PC-3 (cell line): ENCODE results near the gene UBN2. TPM values are rescaled to one million over a fixed set of nuclear protein-coding genes. Genes with fewer than 3 reads are reported as not detected.
"Not testable (repeated sequence)": the region's sequence is repeated elsewhere in the genome, so short reads cannot be mapped to it uniquely, and the experiment has no call there.

Experiments
- ATAC-seq: fragments of 200-7000 bp; cut with Tn5 transposase; 2 replicates; pipeline ENCODE4 v1.9.1; 2020; ENCODE audit warnings: mild to moderate bottlenecking, moderate library complexity
- BruUV-seq: library from RNA; stranded (reverse); fragments of 400-500 nt; replicated peaks from 2 replicates; lab custom pipeline; 2021; lab: Mats Ljungman, UMichigan
- CTCF ChIA-PET: fragments of 300-600 bp; sonication (Branson Sonifier 250); formaldehyde crosslinking; loops from one replicate; lab custom pipeline; 2022; ENCODE audit warnings: antibody characterized with exemption; lab: Charles Lee
- POLR2A ChIA-PET: fragments of 300-600 bp; sonication (Branson Sonifier 250); formaldehyde crosslinking; loops from one replicate; lab custom pipeline; 2022; ENCODE audit warnings: antibody characterized with exemption; ENCODE audit not compliant: unreplicated experiment; lab: Charles Lee
- DNase-seq: peaks from one replicate; pipeline ENCODE4 v3.0.0-alpha.2; 2015
- H2AFZ ChIP-seq: fragments of 300-600 bp; sonication (generic); 2 replicates; pipeline ENCODE4 v1.6.0; 2016; ENCODE audit warnings: antibody characterized with exemption, low read length
- H3F3A ChIP-seq: fragments of 300-600 bp; sonication (generic); one replicate; pipeline ENCODE4 v1.6.0; 2017; ENCODE audit warnings: antibody characterized with exemption, low read length, control low read depth, mild to moderate bottlenecking; ENCODE audit not compliant: unreplicated experiment
- H3K27ac ChIP-seq: fragments of 300-600 bp; sonication (generic); 2 replicates; pipeline ENCODE4 v1.5.1; 2016; ENCODE audit warnings: mild to moderate bottlenecking, low read length
- H3K27me3 ChIP-seq: fragments of 300-600 bp; sonication (generic); 2 replicates; pipeline ENCODE4 v1.6.1; 2016; ENCODE audit warnings: low read length, mixed read lengths
- H3K36me3 ChIP-seq: fragments of 300-600 bp; sonication (generic); 2 replicates; pipeline ENCODE4 v1.6.1; 2016; ENCODE audit warnings: low read depth, mixed run types, low read length, mixed read lengths
- H3K4me1 ChIP-seq: fragments of 300-600 bp; sonication (generic); 2 replicates; pipeline ENCODE4 v1.5.1; 2016; ENCODE audit warnings: low read length; ENCODE audit not compliant: insufficient read depth
- H3K4me2 ChIP-seq: fragments of 300-600 bp; sonication (generic); 2 replicates; pipeline ENCODE4 v1.6.0; 2016; ENCODE audit warnings: low read length
- H3K4me3 ChIP-seq: fragments of 300-600 bp; sonication (generic); 2 replicates; pipeline ENCODE4 v1.5.1; 2016; ENCODE audit warnings: mild to moderate bottlenecking, low read length, mixed read lengths
- H3K79me2 ChIP-seq: fragments of 300-600 bp; sonication (generic); 2 replicates; pipeline ENCODE4 v1.6.1; 2017; ENCODE audit warnings: low read length, mixed read lengths
- H3K9ac ChIP-seq: fragments of 300-600 bp; sonication (generic); 2 replicates; pipeline ENCODE4 v1.6.0; 2016; ENCODE audit warnings: mild to moderate bottlenecking, low read length
- H3K9me2 ChIP-seq: fragments of 300-600 bp; sonication (generic); replicated peaks from 2 replicates; pipeline ENCODE4 v1.6.1; 2016; ENCODE audit warnings: mixed run types, low read length, mixed read lengths
- H3K9me3 ChIP-seq: fragments of 300-600 bp; sonication (generic); 2 replicates; pipeline ENCODE4 v1.6.1; 2016; ENCODE audit warnings: low read length, mixed read lengths
- H4K20me1 ChIP-seq: fragments of 300-600 bp; sonication (generic); 2 replicates; pipeline ENCODE4 v1.6.1; 2016; ENCODE audit warnings: low read length, mixed read lengths
- EZH2 ChIP-seq: fragments of 300-600 bp; sonication (generic); IDR thresholded peaks from one replicate; pipeline ENCODE4 v1.6.1; 2017; ENCODE audit warnings: antibody characterized with exemption, mild to moderate bottlenecking, low read length; ENCODE audit not compliant: unreplicated experiment
- EZH2phosphoT487 ChIP-seq: fragments of 300-600 bp; sonication (generic); IDR thresholded peaks from 2 replicates; pipeline ENCODE4 v1.6.1; 2018; ENCODE audit warnings: mild to moderate bottlenecking, antibody characterized with exemption, low read length, borderline replicate concordance
- intact Hi-C: fragments of 100-400 bp; cut with micrococcal nuclease; formaldehyde crosslinking; loops from 2 replicates; pipeline ENCODE4 v1.9.0; 2023
- total RNA-seq: library from RNA; depleted of rRNA; stranded (reverse); fragments of >200 nt; gene quantifications from 2 replicates; pipeline ENCODE4 v1.2.3, GENCODE V29; 2014
- TF ChIP-seq, protein P1 (sequence below): fragments of 300-600 bp; sonication (generic); conservative IDR thresholded peaks from 2 replicates; pipeline ENCODE4 v1.5.1; 2017; ENCODE audit warnings: antibody characterized with exemption, low read depth, mild to moderate bottlenecking, low read length

UBN2 gene
- total RNA-seq, 1 experiment from 2014 or later: 2.2 TPM

DNA sequence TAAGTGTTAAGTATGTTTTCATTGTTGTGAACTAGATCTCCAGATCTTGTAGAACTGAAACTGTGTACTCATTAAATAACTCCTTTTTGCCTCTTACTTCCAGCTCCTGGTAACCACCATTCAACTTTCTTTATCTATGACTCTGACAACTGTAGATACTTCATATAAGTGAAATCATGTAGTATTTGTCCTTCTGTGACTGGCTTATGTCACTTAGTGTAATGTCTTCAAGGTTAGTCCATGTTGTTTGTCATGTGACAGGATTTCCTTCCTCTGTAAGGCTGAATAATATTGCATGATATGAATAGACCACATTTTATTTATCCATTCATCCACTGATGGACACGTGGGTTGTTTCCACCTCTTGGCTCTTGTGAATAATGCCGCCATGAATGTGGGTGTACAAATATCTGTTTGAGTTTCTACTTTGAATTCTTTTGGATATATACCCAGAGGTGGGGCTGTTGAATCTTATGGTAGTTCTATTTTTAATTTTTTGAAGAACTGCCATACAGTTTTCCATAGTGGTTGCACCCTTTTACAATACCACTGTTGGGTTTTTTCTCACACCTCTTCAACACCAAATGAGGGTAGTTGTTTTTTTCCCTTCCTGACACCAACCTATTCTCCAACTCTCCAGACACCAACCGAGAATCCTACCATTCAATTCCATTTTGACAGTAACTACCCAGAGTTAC is 99.4 kb downstream of the UBN2 start:
- ATAC-seq: no peak
- Histone ChIP-seq H3K4me2 (no peak overlapping the region), H3K79me2 (no peaks in the 10 kb centered on the region), H3K9ac (no peak overlapping the region), H3K4me1 (no peaks in the 10 kb centered on the region), H3K36me3 (no peaks in the 10 kb centered on the region), H3K9me2 (no peaks in the 10 kb centered on the region), H3K9me3 (no peaks in the 10 kb centered on the region), H3K4me3 (no peak overlapping the region), H4K20me1 (no peaks in the 10 kb centered on the region), H3K27me3 (no peaks in the 10 kb centered on the region), H2AFZ (no peak overlapping the region), H3K27ac (no peak overlapping the region), H3F3A (no peaks in the 10 kb centered on the region)
- no peak for DNase-seq
- CTCF ChIA-PET: no interaction called here
- no TSS peak for BruUV-seq
- TF ChIP-seq EZH2: no peak
- TF ChIP-seq, protein P1, sequence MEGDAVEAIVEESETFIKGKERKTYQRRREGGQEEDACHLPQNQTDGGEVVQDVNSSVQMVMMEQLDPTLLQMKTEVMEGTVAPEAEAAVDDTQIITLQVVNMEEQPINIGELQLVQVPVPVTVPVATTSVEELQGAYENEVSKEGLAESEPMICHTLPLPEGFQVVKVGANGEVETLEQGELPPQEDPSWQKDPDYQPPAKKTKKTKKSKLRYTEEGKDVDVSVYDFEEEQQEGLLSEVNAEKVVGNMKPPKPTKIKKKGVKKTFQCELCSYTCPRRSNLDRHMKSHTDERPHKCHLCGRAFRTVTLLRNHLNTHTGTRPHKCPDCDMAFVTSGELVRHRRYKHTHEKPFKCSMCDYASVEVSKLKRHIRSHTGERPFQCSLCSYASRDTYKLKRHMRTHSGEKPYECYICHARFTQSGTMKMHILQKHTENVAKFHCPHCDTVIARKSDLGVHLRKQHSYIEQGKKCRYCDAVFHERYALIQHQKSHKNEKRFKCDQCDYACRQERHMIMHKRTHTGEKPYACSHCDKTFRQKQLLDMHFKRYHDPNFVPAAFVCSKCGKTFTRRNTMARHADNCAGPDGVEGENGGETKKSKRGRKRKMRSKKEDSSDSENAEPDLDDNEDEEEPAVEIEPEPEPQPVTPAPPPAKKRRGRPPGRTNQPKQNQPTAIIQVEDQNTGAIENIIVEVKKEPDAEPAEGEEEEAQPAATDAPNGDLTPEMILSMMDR: no peak
- no peak for TF ChIP-seq EZH2phosphoT487
- POLR2A ChIA-PET: no interaction called here
- intact Hi-C loops: no loop called here

DNA sequence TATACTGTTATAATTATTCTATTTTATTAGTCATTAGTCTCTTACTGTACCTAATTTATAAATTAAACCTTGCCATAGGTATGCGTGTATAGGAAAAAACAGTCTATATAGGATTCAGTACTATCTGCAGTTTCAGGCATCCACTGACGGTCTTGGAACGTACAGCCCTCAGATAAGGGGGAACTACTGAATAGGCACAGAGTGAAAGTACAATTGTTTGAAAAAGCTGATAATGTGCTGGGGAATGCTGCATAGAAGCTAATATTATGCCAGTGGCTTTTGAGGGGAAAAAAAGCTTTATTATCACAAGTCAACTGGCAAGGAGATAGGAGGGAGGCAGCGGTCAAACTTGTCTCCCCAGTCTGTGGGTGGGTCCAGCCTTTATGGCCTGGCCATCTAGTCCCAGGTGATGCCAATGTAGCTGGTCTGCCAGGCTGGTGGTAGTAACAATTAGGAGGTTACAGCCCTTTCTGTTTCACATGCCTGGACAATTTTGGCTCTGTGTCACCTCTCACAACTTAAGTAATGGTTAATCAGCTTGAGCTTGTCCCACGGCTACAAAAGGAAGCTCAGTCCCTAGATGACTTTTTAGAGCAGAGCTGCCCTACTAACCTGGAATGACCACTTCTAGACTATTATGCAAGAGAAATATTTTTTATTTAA is 101.8 kb downstream of the UBN2 start:
- Histone ChIP-seq H3K27ac (no peak overlapping the region), H3K9me3 (no peaks in the 10 kb centered on the region), H2AFZ (no peak overlapping the region), H3K4me1 (no peaks in the 10 kb centered on the region), H3F3A (no peaks in the 10 kb centered on the region), H3K9ac (no peak overlapping the region), H3K36me3 (no peaks in the 10 kb centered on the region), H3K79me2 (no peaks in the 10 kb centered on the region), H4K20me1 (no peaks in the 10 kb centered on the region), H3K27me3 (no peaks in the 10 kb centered on the region), H3K9me2 (no peaks in the 10 kb centered on the region), H3K4me2 (no peak overlapping the region), H3K4me3 (no peak overlapping the region)
- ChIA-PET CTCF (interaction anchor here (0.5 to 0.7 kb wide), 2 partner anchors 12 to 174 kb away, joined by 4 to 5 read pairs; no protein-coding TSS in a partner anchor), POLR2A (no interaction called here)
- DNase-seq (no peak), ATAC-seq (no peak)
- intact Hi-C loops: no loop called here
- no TSS peak for BruUV-seq
- TF ChIP-seq EZH2phosphoT487 (no peak), EZH2 (no peak)
- TF ChIP-seq, protein P1: no peak

DNA sequence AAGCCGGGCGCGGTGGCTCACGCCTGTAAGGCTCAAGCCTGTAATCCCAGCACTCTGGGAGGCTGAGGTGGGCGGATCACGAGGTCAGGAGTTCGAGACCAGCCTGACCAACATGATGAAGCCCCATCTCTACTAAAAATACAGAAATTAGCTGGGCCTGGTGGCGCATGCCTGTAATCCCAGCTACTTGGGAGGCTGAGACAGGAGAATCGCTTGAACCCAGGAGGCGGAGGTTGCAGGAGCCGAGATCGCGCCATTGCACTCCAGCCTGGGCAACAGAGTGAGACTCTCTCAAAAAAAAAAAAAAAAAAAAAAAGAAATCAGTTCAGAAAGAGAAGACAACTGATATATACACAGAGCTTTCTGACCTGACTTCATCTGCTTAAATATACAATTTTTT is 102.4 kb downstream of the UBN2 start:
- POLR2A ChIA-PET, ATAC-seq, H3K9me3 ChIP-seq, H3K27me3 ChIP-seq, H3K4me2 ChIP-seq, H3K36me3 ChIP-seq, H3K27ac ChIP-seq, H4K20me1 ChIP-seq, H3K9me2 ChIP-seq, BruUV-seq, H3K4me1 ChIP-seq, H3K4me3 ChIP-seq, H3K9ac ChIP-seq, H3F3A ChIP-seq, intact Hi-C loops, DNase-seq, H2AFZ ChIP-seq, H3K79me2 ChIP-seq: not testable (repeated sequence)
- CTCF ChIA-PET: interaction anchor here (0.7 kb wide), 1 partner anchor 173 kb away, joined by 5 read pairs; no protein-coding TSS in a partner anchor
